MM.1S (cell line): ENCODE measurements around the gene BMPR1A.

ENCODE experiments used
- DNase-seq: peaks from one replicate; pipeline ENCODE4 v3.0.0-alpha.2; 2015
- H2AFZ ChIP-seq: fragments of 300-600 bp; sonication (generic); 2 replicates; pipeline ENCODE4 v1.6.0; 2016; ENCODE audit warnings: antibody characterized with exemption, low read length
- H3F3A ChIP-seq: fragments of 300-600 bp; sonication (generic); 2 replicates; pipeline ENCODE4 v1.6.1; 2016; ENCODE audit warnings: mild to moderate bottlenecking, antibody characterized with exemption, low read length, moderate library complexity, mixed read lengths; ENCODE audit not compliant: insufficient read depth
- H3K27ac ChIP-seq: fragments of 300-600 bp; sonication (generic); 2 replicates; pipeline ENCODE4 v1.5.1; 2016; ENCODE audit warnings: mild to moderate bottlenecking, low read length
- H3K27me3 ChIP-seq: fragments of 300-600 bp; sonication (generic); replicated peaks from 2 replicates; pipeline ENCODE4 v1.6.0; 2016; ENCODE audit warnings: low read length; ENCODE audit not compliant: insufficient read depth
- H3K36me3 ChIP-seq: fragments of 300-600 bp; sonication (generic); replicated peaks from 2 replicates; pipeline ENCODE4 v1.6.1; 2016; ENCODE audit warnings: mild to moderate bottlenecking, low read length, mixed read lengths; ENCODE audit not compliant: insufficient read depth
- H3K4me1 ChIP-seq: fragments of 300-600 bp; sonication (generic); 2 replicates; pipeline ENCODE4 v1.6.1; 2016; ENCODE audit warnings: low read length, mixed read lengths
- H3K4me2 ChIP-seq: fragments of 300-600 bp; sonication (generic); 2 replicates; pipeline ENCODE4 v1.6.0; 2016; ENCODE audit warnings: low read depth, low read length
- H3K4me3 ChIP-seq: fragments of 300-600 bp; sonication (generic); 2 replicates; pipeline ENCODE4 v1.5.1; 2016; ENCODE audit warnings: low read length, mixed read lengths
- H3K79me2 ChIP-seq: fragments of 300-600 bp; sonication (generic); 2 replicates; pipeline ENCODE4 v1.6.1; 2016; ENCODE audit warnings: mixed run types, low read length, mixed read lengths
- H3K9ac ChIP-seq: fragments of 300-600 bp; sonication (generic); 2 replicates; pipeline ENCODE4 v1.6.1; 2016; ENCODE audit warnings: low read length, mixed read lengths
- H3K9me2 ChIP-seq: fragments of 300-600 bp; sonication (generic); replicated peaks from 2 replicates; pipeline ENCODE4 v1.6.1; 2016; ENCODE audit warnings: mild to moderate bottlenecking, low read length, mixed read lengths; ENCODE audit not compliant: insufficient read depth
- H3K9me3 ChIP-seq: fragments of 300-600 bp; sonication (generic); replicated peaks from 2 replicates; pipeline ENCODE4 v1.6.1; 2016; ENCODE audit warnings: mild to moderate bottlenecking, low read length, mixed read lengths; ENCODE audit not compliant: insufficient read depth
- H4K20me1 ChIP-seq: fragments of 300-600 bp; sonication (generic); 2 replicates; pipeline ENCODE4 v1.6.1; 2016; ENCODE audit warnings: mild to moderate bottlenecking, low read length, moderate library complexity, mixed read lengths; ENCODE audit not compliant: insufficient read depth
- CTCF ChIP-seq: fragments of 300-600 bp; sonication (generic); IDR thresholded peaks from 2 replicates; pipeline ENCODE4 v1.5.1; 2016; ENCODE audit warnings: antibody characterized with exemption, low read length, mixed read lengths
- EZH2 ChIP-seq: fragments of 300-600 bp; sonication (generic); optimal IDR thresholded peaks from 2 replicates; pipeline ENCODE3; 2017; ENCODE audit warnings: low read depth, mild to moderate bottlenecking, antibody characterized with exemption, low read length, mixed read lengths
- EZH2phosphoT487 ChIP-seq: fragments of 300-600 bp; sonication (generic); IDR thresholded peaks from 2 replicates; pipeline ENCODE4 v1.6.1; 2018; ENCODE audit warnings: antibody characterized with exemption, low read length

Gene BMPR1A

GRCh38 chr10:86861351-86861750, 104.9 kb downstream of the BMPR1A start:
- no peaks in the 10 kb centered on the region for H4K20me1 ChIP-seq
- no peak overlapping the region for H2AFZ ChIP-seq
- H3F3A ChIP-seq, result no peaks in the 10 kb centered on the region
- no peaks in the 10 kb centered on the region for H3K36me3 ChIP-seq
- TF ChIP-seq CTCF (no peak), EZH2phosphoT487 (no peak), EZH2 (no peak)
- no peaks in the 10 kb centered on the region for H3K27me3 ChIP-seq
- H3K4me1 ChIP-seq, result no peaks in the 10 kb centered on the region
- H3K27ac ChIP-seq, result no peak overlapping the region
- no peaks in the 10 kb centered on the region for H3K79me2 ChIP-seq
- no peak overlapping the region for H3K9ac ChIP-seq
- no peak for DNase-seq
- no peak overlapping the region for H3K4me3 ChIP-seq
- H3K9me3 ChIP-seq, result no peaks in the 10 kb centered on the region
- H3K4me2 ChIP-seq, result no peak overlapping the region
- H3K9me2 ChIP-seq, result no peaks in the 10 kb centered on the region

DNA sequence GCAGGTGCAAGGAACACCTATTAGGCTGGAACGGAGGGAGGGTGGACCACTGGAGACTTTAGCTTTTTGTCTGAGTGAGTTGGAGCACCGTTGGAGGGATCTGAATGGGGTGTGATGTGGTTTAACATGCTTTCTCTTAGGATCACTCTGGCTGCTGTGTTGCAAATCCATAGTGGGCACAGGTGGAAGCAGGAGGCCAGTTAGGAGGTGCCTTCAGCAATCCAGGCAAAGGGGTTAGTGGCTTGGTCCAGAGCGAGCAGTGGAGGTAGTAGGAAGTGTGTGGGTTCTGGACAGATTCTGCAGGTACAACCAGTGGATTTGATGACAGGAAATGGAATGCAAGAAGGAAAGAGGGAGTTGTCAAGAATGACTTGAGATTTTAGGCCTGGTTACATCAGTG, 106.0 kb downstream of the BMPR1A start:
- H3K4me1 ChIP-seq, result no peaks in the 10 kb centered on the region
- no peaks in the 10 kb centered on the region for H3K36me3 ChIP-seq
- no peak overlapping the region for H3K9ac ChIP-seq
- no peaks in the 10 kb centered on the region for H4K20me1 ChIP-seq
- no peak overlapping the region for H2AFZ ChIP-seq
- no peak overlapping the region for H3K4me2 ChIP-seq
- no peaks in the 10 kb centered on the region for H3K27me3 ChIP-seq
- no peak for DNase-seq
- no peak overlapping the region for H3K4me3 ChIP-seq
- no peak for TF ChIP-seq EZH2
- TF ChIP-seq EZH2phosphoT487, result no peak
- TF ChIP-seq CTCF, result no peak
- no peaks in the 10 kb centered on the region for H3K9me2 ChIP-seq
- H3K79me2 ChIP-seq, result no peaks in the 10 kb centered on the region
- no peak overlapping the region for H3K27ac ChIP-seq
- H3F3A ChIP-seq, result no peaks in the 10 kb centered on the region
- no peaks in the 10 kb centered on the region for H3K9me3 ChIP-seq

DNA sequence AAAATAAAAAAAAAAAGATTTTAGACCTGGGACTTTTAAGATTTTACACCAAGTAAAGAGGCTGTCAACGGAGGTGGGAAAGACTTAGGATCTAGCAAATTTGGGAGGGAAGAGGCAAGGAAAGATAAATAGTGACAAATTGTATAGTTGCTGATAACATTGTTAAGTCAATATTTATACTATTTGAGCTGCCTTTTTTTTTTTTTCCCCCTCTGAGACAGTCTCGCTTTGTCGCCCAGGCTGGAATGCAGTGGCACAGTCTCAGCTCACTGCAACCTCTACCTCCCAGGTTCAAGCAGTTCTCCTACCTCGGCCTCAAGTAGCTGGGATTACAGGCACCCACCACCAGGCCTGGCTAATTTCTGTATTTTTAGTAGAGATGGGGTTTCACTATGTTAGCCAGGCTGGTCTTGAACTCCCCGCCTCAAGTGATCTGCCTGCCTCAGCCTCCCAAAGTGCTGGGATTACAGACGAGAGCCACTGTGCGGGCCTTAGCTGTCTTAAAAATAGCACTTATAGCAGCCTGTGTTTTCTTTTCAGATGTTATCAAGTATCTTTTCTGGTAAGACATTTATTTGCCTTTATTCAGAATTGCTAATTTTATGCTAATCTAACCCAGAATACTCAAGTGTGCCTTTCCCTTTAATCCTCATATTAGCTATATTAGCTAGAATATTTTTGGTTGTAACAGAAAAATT, 106.5 kb downstream of the BMPR1A start:
- Histone ChIP-seq H3K4me3 (no peak overlapping the region), H3F3A (no peaks in the 10 kb centered on the region), H2AFZ (no peak overlapping the region), H3K27me3 (no peaks in the 10 kb centered on the region), H3K36me3 (no peaks in the 10 kb centered on the region), H4K20me1 (no peaks in the 10 kb centered on the region), H3K9ac (no peak overlapping the region), H3K4me2 (no peak overlapping the region), H3K4me1 (no peaks in the 10 kb centered on the region), H3K9me3 (no peaks in the 10 kb centered on the region), H3K79me2 (no peaks in the 10 kb centered on the region), H3K9me2 (no peaks in the 10 kb centered on the region), H3K27ac (no peak overlapping the region)
- TF ChIP-seq EZH2 (no peak), CTCF (no peak), EZH2phosphoT487 (no peak)
- no peak for DNase-seq
